Esophagus squamous epithelium (tissue), 5 donors: Measurements from ENCODE around the gene UBE2G2. TPM values are rescaled to one million over a fixed set of nuclear protein-coding genes. Genes with fewer than 3 reads are reported as not detected.

Source experiments
- DNase-seq: peaks from one replicate; lab custom pipeline; 2025; lab: John Stamatoyannopoulos, UW
- H3K27ac ChIP-seq, 4 donors: fragments of 200-600 bp; sonication (generic); one replicate each; pipeline ENCODE4 v1.5.1; 2016 to 2019; ENCODE audit warnings: mild to moderate bottlenecking in 1 of 4
- H3K27me3 ChIP-seq, 4 donors: fragments of 200-600 bp; sonication (generic); 1 replicate in 3 of 4; 2 replicates in 1 of 4; pipeline versions ENCODE4 v1.5.1 to v1.6.0; 2017 to 2021; ENCODE audit warnings: antibody characterized with exemption in 1 of 4
- H3K36me3 ChIP-seq, 3 donors: fragments of 200-600 bp; sonication (generic); one replicate each; pipeline ENCODE4 v1.5.1; 2016 to 2019
- H3K4me1 ChIP-seq, 3 donors: fragments of 200-600 bp; sonication (generic); one replicate each; pipeline ENCODE4 v1.5.1; 2017 to 2019
- H3K4me3 ChIP-seq, 4 donors: fragments of 200-600 bp; sonication (generic); 1 replicate in 3 of 4; 2 replicates in 1 of 4; pipeline ENCODE4 v1.5.1; 2016 to 2019; ENCODE audit warnings: mild to moderate bottlenecking in 2 of 4, moderate library complexity in 1 of 4
- H3K9me3 ChIP-seq, 3 donors: fragments of 200-600 bp; sonication (generic); one replicate each; pipeline ENCODE4 v1.5.1; 2016 to 2019
- CTCF ChIP-seq, 6 experiments: fragments of 450-650 bp in 4 of 6; fragments of 200-600 bp in 2 of 6; sonication (generic) in 2 of 6; IDR thresholded peaks; one replicate each; pipeline ENCODE4 v1.5.1; 2016 to 2019; ENCODE audit warnings: antibody characterized with exemption in 6 of 6, mild to moderate bottlenecking in 4 of 6, moderate library complexity in 4 of 6
- POLR2A ChIP-seq, 4 donors: fragments of 450-650 bp; IDR thresholded peaks; one replicate each; pipeline ENCODE4 v1.6.1; 2017; ENCODE audit warnings: antibody characterized with exemption in 4 of 4, mild to moderate bottlenecking in 4 of 4, moderate library complexity in 3 of 4
- WGBS, 2 donors: methylation state at CpG; one replicate each; pipeline ENCODE4 v1.1.5; 2018; 5-methylcytosine and 5-hydroxymethylcytosine counted together
- intact Hi-C: fragments of 100-400 bp; cut with DNase I; formaldehyde crosslinking; loops from one replicate; pipeline ENCODE4 v1.15.0; 2022
- total RNA-seq, 4 donors: library from RNA; depleted of rRNA; stranded (reverse); fragments of >200 nt; gene quantifications; one replicate each; pipeline ENCODE4 v1.1.0, GENCODE V29; 2016
- donor health status: DM: yes; HTN: yes; CAD: no.

Gene UBE2G2
- total RNA-seq, 4 donors from 2014 or later: 27.9 to 70.0 (median 51.1) TPM

GRCh38 chr21:44805859-44806258 is 4.2 kb upstream of the UBE2G2 start:
- peaks cover 0 to 24% (median 12%) of the 10 kb centered on the region in 3 donors for H3K4me1 ChIP-seq
- WGBS, 2 donors: 85 to 86% methylated on average over 4 of the region's 4 CpGs
- TF ChIP-seq POLR2A (IDR thresholded peaks at IDR 0.05) (no peak), CTCF (IDR thresholded peaks at IDR 0.05) (no peak)
- H3K4me3 ChIP-seq: no peak overlapping the region
- intact Hi-C loops: no loop called here
- no peak for DNase-seq
- peaks cover 13 to 69% (median 34%) of the 10 kb centered on the region in 3 donors for H3K36me3 ChIP-seq
- no peaks in the 10 kb centered on the region for H3K27me3 ChIP-seq
- H3K9me3 ChIP-seq: no peaks in the 10 kb centered on the region
- H3K27ac ChIP-seq: no peak overlapping the region

GRCh38 chr21:44805226-44805625 is 3.6 kb upstream of the UBE2G2 start:
- peaks cover 5 to 26% (median 18%) of the 10 kb centered on the region in 3 donors for H3K4me1 ChIP-seq
- H3K9me3 ChIP-seq: no peaks in the 10 kb centered on the region
- peaks cover 13 to 64% (median 31%) of the 10 kb centered on the region in 3 donors for H3K36me3 ChIP-seq
- 72 to 77% methylated on average over 3 to 4 of the region's 4 CpGs for WGBS, 2 donors
- DNase-seq: no peak
- no peaks in the 10 kb centered on the region for H3K27me3 ChIP-seq
- intact Hi-C loops: no loop called here
- H3K27ac ChIP-seq: no peak overlapping the region
- H3K4me3 ChIP-seq: no peak overlapping the region
- no peak for TF ChIP-seq POLR2A (IDR thresholded peaks at IDR 0.05)
- TF ChIP-seq CTCF (IDR thresholded peaks at IDR 0.05): no peak

GRCh38 chr21:44804762-44805161 is 3.1 kb upstream of the UBE2G2 start:
- Histone ChIP-seq H3K27me3 (no peaks in the 10 kb centered on the region), H3K4me3 (no peak overlapping the region), H3K27ac (no peak overlapping the region), H3K9me3 (no peaks in the 10 kb centered on the region), H3K36me3 (peaks cover 13 to 59% (median 29%) of the 10 kb centered on the region in 3 donors), H3K4me1 (peaks cover 5 to 31% (median 23%) of the 10 kb centered on the region in 3 donors)
- 44 to 71% methylated on average over 6 of the region's 6 CpGs for WGBS, 2 donors
- intact Hi-C loops: loop anchor here (5.0 kb wide), 1 partner anchor 68 kb away; the partner anchor contains the start of gene PTTG1IP
- no peak for DNase-seq
- TF ChIP-seq POLR2A (IDR thresholded peaks at IDR 0.05): no peak
- TF ChIP-seq CTCF (IDR thresholded peaks at IDR 0.05): no peak

GRCh38 chr21:44803651-44804050 is 2.0 kb upstream of the UBE2G2 start:
- no peak overlapping the region for H3K27ac ChIP-seq
- no peaks in the 10 kb centered on the region for H3K27me3 ChIP-seq
- TF ChIP-seq POLR2A (IDR thresholded peaks at IDR 0.05) (no peak), CTCF (IDR thresholded peaks at IDR 0.05) (no peak)
- no peak overlapping the region for H3K4me3 ChIP-seq
- intact Hi-C loops: loop anchor here (5.0 kb wide), 1 partner anchor 69 kb away; the partner anchor contains the start of gene PTTG1IP
- 71 to 80% methylated on average over 3 of the region's 3 CpGs for WGBS, 2 donors
- H3K36me3 ChIP-seq: peaks cover 13 to 56% (median 19%) of the 10 kb centered on the region in 3 donors
- H3K4me1 ChIP-seq: peaks cover 5 to 42% (median 29%) of the 10 kb centered on the region in 3 donors
- no peaks in the 10 kb centered on the region for H3K9me3 ChIP-seq
- no peak for DNase-seq

GRCh38 chr21:44802396-44803153 is 955 bp upstream of the UBE2G2 start:
- DNase-seq: no peak
- WGBS, 2 donors: 45 to 46% methylated on average over 14 to 15 of the region's 32 CpGs

More at GRCh38 chr21:44802396-44803153, 955 bp upstream of the UBE2G2 start:
- no peaks in the 10 kb centered on the region for H3K27me3 ChIP-seq
- intact Hi-C loops: loop anchor here (5.0 kb wide), 1 partner anchor 70 kb away; the partner anchor contains the start of gene PTTG1IP
- H3K4me1 ChIP-seq: peaks cover 5 to 42% (median 29%) of the 10 kb centered on the region in 3 donors
- H3K4me3 ChIP-seq: peak overlapping the region; percentile 68 to 93 (median 80)
- no peaks in the 10 kb centered on the region for H3K9me3 ChIP-seq
- TF ChIP-seq POLR2A (IDR thresholded peaks at IDR 0.05): no peak
- TF ChIP-seq CTCF (IDR thresholded peaks at IDR 0.05): no peak
- H3K27ac ChIP-seq: peak overlapping the region; percentile 74 to 86 (median 80)
- H3K36me3 ChIP-seq: peaks cover 9 to 56% (median 14%) of the 10 kb centered on the region in 3 donors
